ENCODE results near the gene FAU.
"Not testable (repeated sequence)": the region's sequence is repeated elsewhere in the genome, so short reads cannot be mapped to it uniquely, and the experiment has no call there.

Gene FAU

DNA sequence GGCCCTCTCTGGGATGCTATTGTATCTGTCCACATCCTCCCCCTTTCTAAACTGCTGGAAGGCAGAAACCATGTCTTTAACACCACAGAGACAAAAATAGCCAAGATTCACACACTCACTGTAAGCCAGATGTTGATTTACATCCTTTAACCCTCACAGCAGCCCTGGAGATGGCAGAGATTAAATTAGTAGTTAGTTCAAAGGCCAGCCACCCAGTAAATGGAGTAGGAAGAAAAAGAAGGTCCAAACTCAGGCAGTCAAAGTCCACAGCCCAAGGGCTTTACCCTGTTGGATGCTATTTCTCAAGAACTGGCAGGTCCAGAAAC lies 2.3 kb downstream of the FAU start:
- DNase-seq, result no peak

DNA sequence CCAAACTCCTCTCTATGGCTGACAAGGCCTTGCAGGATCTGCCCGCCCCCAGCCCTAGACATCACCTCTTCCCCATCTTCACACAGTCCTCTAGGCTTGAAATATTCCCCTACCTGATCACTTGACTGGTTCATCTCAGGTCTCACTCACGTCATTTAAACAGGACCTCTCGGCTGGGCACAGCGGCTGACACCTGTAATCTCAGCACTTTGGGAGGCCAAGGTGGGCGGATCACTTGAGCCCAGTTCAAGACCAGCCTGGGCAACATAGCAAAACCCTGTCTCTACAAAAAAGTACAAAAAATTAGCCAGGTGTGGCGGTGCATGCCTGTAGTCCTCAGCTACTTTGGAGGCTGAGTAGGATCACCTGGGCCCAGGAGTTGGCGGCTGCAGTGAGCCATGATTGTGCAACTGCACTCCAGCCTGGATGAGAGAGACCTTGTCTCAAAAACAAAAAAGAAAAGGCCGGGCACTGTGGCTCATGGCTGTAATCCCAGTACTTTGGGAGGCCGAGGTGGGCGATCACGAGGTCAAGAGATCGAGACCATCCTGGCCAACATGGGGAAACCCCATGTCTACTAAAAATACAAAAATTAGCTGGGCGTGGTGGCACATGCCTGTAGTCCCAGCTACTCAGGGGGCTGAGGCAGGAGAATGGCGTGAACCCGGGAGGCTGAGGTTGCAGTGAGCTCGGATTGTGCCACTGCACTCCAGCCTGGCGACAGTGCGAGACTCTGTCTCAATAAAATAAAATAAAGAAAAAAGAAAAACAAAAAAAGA lies 2.9 kb downstream of the FAU start:
- not testable (repeated sequence) for DNase-seq

DNA sequence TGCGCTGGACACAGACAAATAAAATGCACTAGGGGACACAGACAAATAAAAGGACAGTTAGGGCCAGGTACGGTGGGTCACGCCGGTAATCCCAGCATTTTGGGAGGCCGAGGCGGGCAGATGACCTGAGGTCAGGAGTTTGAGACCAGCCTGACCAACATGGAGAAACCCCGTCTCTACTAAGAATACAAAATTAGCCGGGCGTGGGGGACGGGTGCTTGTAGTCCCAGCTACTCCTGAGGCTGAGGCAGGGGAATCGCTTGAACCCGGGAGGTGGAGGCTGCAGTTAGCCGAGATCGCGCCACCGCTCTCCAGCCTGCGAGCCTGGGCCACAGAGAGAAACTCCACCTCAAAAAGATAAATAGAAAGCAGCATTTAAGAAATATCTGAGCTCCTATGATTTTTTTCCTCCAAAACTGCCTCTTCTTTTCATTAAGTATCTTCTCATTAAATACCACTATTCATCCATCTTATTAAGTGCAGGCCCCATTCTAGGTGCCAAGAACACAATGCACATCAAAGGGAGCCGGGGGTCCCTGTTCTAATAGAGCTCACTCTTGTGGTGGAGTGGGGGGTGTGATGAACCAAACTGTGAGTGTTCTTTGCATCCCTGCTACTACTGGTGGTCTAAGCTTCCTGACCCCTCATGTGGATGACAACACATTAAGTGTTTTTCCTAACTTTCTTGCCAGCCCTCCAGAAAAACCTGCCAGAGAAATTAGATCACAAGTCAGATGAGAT lies 3.7 kb downstream of the FAU start:
- no peak for DNase-seq

DNA sequence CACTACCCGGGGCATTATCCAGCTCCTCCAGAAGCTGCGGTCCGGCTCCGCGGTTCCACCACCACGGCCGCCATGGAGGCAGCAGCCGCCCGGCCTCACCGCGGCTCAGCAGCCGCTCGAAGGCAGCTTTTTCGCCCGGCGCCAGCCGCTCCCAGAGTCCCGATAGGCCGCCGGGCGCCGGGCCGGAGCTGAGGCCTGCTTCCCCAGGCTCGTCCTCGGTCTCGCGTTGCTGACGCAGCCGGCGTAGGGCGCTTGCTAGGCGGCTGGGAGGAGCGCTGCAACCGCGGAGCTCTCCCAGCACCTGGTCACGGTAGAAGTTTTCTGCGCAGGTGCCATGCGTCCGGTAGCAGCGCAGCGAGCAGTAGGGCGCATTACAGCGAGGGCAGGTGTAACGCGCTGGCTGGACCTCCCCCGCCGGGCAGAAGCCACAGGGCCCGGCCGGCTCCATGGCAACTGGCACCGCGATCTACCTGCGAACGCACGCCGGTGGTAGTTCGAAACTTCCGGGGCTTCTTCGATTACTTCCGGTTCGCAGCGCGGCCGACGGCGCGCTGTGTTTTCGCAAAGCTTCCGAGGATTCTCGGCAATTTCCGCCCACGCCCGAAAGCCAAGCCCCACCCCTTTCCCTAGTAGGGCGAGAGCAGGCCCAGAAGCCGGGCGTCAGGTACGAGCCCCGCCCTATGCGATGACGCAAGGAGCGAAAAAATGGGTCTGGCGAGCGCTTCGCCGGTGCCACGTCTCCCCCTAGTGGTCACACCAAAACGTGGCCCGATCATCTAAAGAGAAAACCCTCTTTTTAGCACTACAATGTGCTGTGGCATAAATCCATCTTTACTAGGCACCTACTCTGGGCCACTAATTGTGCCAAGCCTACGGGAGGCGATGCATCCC lies 4.5 kb downstream of the FAU start, which contains the start of gene ZNHIT2:
TSS of gene ZNHIT2 (minus strand) at position 496 of the 891 bp plus-strand sequence. CDS start at position 448, 48 bp downstream.
- DNase-seq, result peak; percentile 93

DNA sequence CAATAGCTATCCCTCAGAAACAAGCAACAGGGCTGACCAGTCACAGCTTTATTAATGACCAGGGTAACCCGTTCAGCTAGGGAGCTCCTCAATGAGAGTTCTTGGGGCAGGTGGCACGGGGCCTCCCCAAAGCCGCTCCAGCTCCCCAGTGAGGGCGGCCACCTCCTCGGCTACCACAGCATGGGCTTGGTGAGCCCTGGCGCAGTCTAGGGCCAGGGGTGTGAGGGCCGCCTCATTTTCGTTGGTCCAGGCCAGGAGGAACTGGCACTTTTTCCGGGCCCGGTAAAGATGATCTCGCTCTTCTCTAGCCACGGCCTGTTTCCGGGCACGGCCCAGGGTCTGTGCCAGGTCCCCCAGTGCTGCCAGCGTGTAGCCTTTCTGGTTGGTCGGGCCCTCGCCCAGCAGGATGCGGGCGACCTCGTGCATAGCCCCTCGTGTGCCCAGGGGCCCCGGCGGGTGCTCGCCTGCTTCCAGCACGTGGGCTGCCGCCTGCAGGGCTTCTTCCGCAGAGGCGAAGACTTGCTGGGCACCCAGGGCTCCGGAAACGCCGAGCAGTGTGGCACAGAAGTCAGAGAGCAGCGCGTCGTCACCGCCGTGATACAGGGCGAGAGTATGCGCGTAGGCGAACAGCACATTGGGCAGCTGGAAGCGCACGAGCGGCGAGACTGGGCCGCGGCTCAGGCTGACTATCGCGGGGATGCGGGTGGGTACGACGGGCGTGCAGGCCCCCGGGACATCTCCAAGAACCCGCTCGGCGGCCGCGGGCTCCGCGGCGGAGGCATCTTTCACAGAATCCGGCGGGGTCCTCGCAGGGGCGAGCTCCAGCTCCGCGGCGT lies 5.3 kb downstream of the FAU start:
- no peak for DNase-seq

DNA sequence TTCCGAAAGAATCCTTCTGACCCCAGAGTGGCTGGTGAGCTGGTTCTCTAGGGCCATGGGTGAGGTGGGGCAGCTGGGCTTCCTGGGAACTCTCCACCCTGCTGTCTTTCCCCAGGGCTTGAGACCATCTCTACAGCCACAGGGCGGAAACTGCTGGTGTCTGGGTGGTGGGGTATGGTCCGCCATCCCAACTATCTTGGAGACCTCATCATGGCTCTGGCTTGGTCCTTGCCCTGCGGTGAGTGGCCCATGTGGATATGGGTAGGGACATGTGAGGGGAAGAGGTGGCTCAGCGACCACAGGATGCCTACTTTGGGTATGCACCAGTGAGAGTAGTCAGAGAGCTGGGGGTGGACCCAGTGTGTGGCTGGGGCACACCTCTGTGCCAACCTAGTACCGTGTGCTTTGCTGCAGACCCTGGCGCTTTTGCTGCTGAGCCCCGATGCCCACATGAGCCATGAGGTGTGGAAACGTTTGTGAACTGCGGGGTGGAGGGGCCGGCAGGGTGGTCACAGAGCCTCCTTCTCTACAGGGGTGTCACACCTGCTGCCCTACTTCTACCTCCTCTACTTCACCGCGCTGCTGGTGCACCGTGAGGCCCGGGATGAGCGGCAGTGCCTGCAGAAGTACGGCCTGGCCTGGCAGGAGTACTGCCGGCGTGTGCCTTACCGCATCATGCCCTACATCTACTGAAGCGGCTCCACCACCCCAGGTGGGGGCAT lies 6.4 kb downstream of the FAU start:
- DNase-seq, result no peak

DNA sequence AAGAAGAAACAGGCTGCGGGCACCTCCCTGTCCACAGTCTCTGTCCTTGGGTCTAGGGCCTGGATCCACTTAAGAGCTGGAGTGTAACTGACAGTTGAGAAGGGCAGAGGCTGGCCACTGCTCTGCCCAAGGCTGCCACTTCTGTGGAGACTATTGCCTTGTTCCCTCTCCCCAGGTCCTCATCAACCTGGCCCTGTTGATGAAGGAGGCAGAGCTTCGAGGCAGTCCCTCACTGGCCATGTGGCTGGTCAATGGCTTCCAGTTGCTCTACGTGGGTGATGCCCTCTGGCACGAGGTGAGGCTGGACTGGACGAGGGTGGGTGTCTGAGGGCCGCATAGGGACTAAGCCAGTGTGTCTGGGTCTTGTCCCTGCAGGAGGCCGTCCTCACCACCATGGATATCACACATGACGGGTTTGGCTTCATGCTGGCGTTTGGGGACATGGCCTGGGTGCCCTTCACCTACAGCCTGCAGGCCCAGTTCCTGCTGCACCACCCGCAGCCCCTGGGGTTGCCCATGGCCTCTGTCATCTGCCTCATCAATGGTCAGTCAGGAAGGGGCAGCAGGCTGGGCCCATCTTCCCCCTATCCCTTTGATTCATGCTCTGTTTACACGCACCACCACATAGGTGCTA lies 7.3 kb downstream of the FAU start:
- DNase-seq, result no peak

DNA sequence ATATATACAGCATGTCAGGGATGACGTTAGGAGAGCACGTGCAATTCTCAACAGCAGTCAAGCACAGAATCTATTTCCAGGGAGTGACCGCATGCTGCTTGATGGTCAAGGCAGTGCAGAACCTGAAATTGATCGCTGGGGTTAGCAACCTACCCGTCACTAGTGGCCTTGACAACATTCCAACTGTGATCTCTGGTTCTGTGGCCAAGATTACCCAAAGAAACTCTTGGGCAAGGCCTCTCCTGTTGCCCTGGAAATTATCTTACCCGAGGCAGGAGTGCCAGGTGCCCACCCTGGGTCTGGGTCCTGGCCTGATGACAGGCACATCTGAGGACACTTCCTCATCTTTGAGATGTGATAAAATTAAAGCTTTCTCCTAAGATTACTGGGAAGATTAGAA lies 8.1 kb downstream of the FAU start:
- DNase-seq, result no peak

DNA sequence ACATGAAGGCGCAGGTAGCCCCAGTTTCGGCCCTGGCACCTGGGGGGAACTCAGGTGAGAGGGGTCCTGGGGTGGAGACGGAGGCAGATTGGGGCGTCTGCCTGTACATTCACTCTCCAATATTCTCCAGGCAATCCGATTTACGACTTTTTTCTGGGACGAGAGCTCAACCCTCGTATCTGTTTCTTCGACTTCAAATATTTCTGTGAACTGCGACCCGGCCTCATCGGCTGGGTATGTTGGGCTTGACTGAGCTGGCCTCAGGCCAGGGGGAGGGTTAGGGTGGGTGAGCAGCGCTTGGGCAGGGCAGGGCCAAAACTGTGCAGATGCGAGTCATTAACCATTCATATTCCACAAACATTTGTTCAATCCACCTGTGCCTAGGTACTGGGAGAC lies 8.6 kb downstream of the FAU start:
- DNase-seq, result no peak

DNA sequence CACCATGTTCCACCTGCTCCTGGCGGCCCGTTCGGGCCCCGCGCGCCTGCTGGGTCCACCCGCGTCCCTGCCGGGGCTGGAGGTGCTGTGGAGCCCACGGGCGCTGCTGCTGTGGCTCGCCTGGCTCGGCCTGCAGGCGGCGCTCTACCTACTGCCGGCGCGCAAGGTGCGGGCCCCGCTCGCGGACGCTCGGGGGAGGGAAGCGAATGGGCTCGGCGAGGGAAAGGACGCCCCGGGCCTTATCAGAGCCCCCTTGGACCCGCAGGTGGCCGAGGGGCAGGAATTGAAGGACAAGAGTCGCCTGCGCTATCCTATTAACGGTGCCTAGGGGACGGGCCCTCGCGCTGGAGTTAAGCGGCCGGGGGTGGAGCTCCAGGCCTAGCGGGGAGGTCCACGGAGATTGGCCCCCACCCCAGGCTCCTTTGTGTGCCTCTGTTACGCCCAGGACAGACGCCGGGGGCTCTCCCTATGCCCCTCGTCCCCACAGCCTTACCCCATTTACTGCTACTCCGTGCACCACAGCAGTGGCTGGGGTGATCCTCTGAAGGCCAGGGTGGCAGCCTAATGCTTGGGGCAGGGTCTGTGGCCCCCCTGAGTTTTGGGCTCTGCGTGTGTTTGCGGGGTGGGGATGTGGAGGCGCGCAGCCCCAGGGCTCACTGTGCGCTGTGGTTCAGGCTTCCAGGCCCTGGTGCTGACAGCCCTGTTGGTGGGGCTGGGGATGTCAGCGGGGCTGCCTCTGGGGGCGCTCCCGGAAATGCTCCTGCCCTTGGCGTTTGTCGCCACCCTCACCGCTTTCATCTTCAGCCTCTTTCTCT lies 9.2 kb downstream of the FAU start:
- DNase-seq, result no peak

DNA sequence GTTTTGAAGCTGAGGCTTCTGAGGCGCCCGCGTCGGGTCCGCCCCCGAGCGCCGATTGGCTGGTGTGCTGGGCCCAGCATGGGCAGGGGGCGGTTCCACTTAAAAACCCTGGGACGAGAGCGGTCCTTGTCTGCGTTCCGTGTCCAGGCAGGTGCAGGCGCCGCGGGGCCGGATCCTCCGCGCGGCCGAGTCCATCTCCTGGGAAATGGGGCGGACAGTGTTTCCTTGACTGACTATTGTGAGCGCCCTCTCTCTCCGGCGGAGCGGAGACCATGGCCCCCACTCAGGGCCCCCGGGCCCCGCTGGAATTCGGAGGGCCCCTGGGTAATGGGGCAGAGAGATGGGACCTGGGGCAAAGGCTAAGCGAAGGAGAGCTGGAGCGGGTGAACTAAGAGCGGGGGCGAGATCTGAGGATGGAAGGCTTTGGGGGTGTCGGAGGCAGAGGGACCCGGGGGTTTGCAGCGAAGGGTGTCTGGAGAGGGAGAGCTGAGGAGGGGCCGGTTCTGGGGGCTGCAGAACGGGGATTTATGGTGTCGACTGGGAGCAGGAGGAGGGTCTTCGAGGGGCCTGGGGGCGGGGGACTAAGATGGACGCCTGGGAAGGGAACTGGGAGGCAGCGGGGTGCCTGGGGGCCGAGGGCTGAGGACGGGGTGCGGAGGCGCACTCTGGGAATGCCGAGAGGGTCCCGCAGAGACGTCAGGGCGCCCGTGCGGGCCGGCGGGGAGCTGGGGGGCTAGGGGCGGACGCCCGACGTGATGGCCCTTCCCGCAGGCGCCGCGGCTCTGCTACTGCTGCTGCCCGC lies 10.0 kb downstream of the FAU start, which contains the start of gene TM7SF2:
TSS of gene TM7SF2 (plus strand) at position 129 of the 802 bp plus-strand sequence. CDS start at position 273, 144 bp downstream.
- peak; percentile 57 for DNase-seq

DNA sequence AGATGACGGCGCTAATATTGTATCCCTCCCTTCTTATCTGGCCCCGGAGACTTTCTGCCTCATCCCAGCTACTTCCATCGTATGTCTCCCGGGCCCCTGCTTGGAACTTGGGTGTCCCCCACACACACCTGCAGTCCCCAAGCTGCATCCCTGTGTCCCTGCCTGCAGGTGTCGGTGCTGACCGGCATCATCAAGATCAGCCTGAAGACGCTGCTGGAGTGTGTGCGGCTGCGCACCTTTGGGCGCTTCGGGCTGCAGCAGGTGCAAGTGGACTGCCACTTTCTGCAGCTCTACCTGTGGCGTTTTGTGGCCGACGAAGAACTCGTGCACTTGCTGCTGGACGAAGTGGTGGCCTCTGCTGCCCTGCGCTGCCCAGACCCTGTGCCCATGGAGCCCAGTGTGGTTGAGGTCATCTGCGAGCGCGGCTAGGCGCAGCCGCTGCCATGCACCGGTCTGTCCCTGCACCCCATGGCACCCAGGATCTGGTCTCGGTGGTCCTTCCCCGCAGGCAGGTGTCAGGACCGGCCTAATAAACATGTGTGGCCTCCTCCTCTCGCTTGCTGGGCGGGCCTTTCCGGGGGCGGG lies 10.7 kb downstream of the FAU start:
- no peak for DNase-seq

DNA sequence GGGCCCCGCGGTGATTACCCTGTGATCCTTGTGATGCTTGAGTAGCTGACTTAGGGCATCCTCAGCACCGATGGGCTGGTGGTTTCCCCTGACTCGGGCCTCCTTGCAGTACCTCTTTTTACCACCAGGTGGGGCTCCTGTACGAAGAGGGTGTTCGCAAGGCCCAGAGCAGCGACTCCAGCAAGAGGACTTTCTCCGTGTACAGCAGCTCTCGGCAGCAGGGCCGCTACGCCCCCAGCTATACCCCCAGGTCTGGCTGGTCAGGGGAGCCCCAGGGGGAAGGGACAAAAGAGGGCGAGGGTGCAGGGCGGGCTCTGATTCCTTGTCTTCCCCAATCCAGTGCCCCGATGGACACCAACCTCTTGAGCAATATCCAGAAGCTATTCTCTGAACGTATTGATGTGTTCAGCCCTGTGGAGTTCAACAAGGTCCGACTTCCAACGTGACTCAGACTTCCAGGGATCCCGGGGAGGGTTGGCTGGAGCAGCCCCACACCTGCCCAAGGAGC lies 11.5 kb downstream of the FAU start:
- peak; percentile 72 for DNase-seq

DNA sequence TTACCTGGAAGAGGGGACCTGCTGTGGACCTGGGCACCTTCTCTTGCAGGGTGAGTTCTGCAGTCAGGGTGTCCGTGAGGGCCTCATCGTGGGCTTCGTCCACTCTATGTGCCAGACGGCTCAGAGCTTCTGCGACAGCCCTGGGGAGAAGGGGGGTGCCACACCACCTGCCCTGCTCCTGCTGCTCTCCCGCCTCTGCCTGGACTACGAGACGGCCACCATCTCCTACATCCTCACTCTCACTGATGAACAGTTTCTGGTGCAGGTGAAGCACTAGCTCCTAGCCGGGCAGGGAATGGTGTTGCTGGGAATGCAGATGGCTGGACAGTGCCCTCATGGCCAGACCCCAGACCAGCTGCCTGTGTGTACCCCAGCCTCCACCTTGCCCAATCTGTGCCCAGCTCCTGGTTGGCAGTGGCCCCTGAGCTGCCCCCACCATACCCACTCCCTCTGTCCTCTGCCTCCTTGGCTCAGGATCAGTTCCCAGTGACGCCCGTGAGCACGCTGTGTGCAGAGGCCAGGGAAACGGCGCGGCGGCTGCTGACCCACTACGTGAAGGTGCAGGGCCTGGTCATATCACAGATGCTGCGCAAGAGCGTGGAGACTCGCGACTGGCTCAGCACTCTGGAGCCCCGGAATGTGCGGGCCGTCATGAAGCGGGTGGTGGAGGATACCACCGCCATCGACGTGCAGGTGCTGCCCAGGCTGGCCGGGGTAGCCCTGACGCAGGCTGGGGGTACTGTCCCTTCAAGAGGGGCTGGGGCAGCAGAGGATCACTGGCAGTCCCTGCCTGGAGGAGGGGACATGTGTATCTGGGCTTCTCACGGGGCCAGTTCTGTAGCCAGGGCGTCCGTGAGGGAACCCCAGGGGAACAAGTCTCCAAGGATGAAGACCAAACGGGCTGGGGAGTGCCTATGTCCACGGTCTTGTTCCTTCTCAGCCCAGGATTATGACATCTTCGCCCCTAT lies 12.4 kb downstream of the FAU start:
- DNase-seq, result no peak

DNA sequence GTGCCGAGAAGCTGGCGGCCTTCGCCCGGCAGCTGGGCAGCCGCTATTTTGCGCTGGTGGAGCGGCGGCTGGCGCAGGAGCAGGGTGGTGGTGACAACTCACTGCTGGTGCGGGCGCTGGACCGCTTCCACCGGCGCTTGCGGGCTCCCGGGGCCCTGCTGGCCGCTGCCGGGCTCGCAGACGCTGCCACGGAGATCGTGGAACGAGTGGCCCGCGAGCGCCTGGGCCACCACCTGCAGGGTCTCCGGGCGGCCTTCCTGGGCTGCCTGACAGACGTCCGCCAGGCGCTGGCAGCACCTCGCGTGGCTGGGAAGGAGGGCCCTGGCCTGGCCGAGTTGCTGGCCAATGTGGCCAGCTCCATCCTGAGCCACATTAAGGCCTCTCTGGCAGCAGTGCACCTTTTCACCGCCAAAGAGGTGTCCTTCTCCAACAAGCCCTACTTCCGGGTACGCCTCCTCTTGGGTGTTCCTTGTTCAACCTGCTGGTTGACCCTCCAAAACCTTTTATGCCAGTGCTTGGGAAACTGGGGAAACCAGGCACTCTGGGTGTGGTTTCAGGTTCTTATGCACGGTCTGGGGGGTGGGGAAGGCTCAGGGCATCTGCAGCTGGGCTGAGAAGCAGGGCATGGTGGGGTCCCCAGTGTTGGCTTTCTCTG lies 13.3 kb downstream of the FAU start:
- DNase-seq, result no peak

DNA sequence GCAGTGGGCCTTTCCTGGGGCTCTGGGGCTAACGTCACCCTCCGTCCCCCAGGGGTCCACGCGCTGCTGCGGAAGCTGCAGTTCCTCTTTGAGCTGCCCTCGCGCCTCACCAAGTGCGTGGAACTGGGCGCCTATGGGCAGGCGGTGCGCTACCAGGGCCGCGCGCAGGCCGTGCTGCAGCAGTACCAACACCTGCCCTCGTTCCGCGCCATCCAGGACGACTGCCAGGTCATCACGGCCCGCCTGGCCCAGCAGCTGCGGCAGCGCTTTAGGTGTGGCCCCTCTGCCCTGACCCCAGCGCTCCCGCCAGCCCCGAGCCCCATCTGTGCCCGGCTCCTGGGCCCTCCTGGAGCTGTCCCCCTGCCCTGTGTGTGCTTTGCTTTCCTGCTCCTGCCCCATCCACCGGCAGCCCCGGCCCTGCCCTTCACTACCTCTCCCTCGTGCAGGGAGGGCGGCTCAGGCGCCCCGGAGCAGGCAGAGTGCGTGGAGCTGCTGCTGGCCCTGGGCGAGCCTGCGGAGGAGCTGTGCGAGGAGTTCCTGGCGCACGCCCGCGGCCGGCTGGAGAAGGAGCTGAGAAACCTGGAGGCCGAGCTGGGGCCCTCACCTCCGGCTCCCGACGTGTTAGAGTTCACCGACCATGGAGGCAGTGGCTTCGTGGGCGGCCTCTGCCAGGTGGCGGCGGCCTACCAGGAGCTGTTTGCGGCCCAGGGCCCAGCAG lies 14.0 kb downstream of the FAU start:
- no peak for DNase-seq
